ENCODE measurements around the gene PARD3. TPM values are rescaled to one million over a fixed set of nuclear protein-coding genes. Genes with fewer than 3 reads are reported as not detected.

PARD3 gene
- total RNA-seq, 1 experiment from 2014 or later: 46.3 TPM

- no peak for TF ChIP-seq CTCF (IDR thresholded peaks at IDR 0.05 in 2 of 3, conservative IDR thresholded peaks at IDR 0.05 in 1 of 3; ENCODE audit: borderline replicate concordance in 1 of 3, insufficient read depth in 1 of 3, low read depth in 2 of 3, low read length in 2 of 3)
Observed at GRCh38 chr10:34549001-34549400, 266.1 kb downstream of the PARD3 start (continued).

- Histone ChIP-seq H3K27ac (ENCODE audit: low read depth, low read length) (no peak overlapping the region), H3K9me2 (ENCODE audit: insufficient read depth) (no peaks in the 10 kb centered on the region), H3K4me3 (replicated peaks in 1 of 2; ENCODE audit: low read depth in 1 of 2, low read length in 2 of 2) (no peak overlapping the region), H2AFZ (ENCODE audit: low read depth, low read length, poor library complexity, severe bottlenecking) (no peak overlapping the region), H3K27me3 (ENCODE audit: insufficient read depth, low read length) (no peaks in the 10 kb centered on the region), H3K4me2 (ENCODE audit: low read length) (no peak overlapping the region), H3K4me1 (ENCODE audit: control insufficient read depth in 1 of 2, insufficient read depth in 2 of 2, low read length in 2 of 2) (no peaks in the 10 kb centered on the region), H3K36me3 (ENCODE audit: control insufficient read depth in 1 of 2, insufficient read depth in 2 of 2, low read length in 2 of 2) (no peaks in the 10 kb centered on the region), H3K9me3 (ENCODE audit: control insufficient read depth in 1 of 2, insufficient read depth in 1 of 2, low read depth in 1 of 2, low read length in 2 of 2) (no peaks in the 10 kb centered on the region), H4K20me1 (ENCODE audit: insufficient read depth) (no peaks in the 10 kb centered on the region), H3K79me2 (ENCODE audit: insufficient read depth, low read length) (0 out of 2 replicates have a peak, but pooled peaks cover 8% of the 10 kb centered on the region), H3K9ac (ENCODE audit: low read length) (no peak overlapping the region)
- TF ChIP-seq CTCF (IDR thresholded peaks at IDR 0.05 in 2 of 3, conservative IDR thresholded peaks at IDR 0.05 in 1 of 3; ENCODE audit: borderline replicate concordance in 1 of 3, insufficient read depth in 1 of 3, low read depth in 2 of 3, low read length in 2 of 3): no peak
- TF ChIP-seq REST (IDR thresholded peaks at IDR 0.05; ENCODE audit: low read depth): no peak
- TF ChIP-seq ZBTB33 (IDR thresholded peaks at IDR 0.05; ENCODE audit: extremely low read depth, insufficient replicate concordance, low read length): no peak
- TF ChIP-seq ZFX (IDR thresholded peaks at IDR 0.05): no peak
- no peak for TF ChIP-seq SIN3A (IDR thresholded peaks at IDR 0.05; ENCODE audit: low read depth)
- no peak for TF ChIP-seq TCF7L2 (IDR thresholded peaks at IDR 0.05; ENCODE audit: borderline replicate concordance, extremely low read depth, insufficient read depth, insufficient read length)
- no peak for TF ChIP-seq CEBPB (IDR thresholded peaks at IDR 0.05; ENCODE audit: low read depth)
- TF ChIP-seq JUND (IDR thresholded peaks at IDR 0.05): no peak
- no peak for TF ChIP-seq POLR2A (IDR thresholded peaks at IDR 0.05; ENCODE audit: borderline replicate concordance, extremely low read depth, insufficient read depth, insufficient read length)
- TF ChIP-seq SP1 (IDR thresholded peaks at IDR 0.05; ENCODE audit: low read depth): no peak
- no peak for TF ChIP-seq RAD21 (IDR thresholded peaks at IDR 0.05; ENCODE audit: low read depth)
- TF ChIP-seq ZNF274 (IDR thresholded peaks at IDR 0.05; ENCODE audit: low read depth, low read length): no peak
- no peak for TF ChIP-seq FOSL1 (IDR thresholded peaks at IDR 0.05; ENCODE audit: low read depth)
- no peak for TF ChIP-seq ELF1 (IDR thresholded peaks at IDR 0.05; ENCODE audit: borderline replicate concordance, low read depth)
- no peak for TF ChIP-seq YY1 (IDR thresholded peaks at IDR 0.05; ENCODE audit: extremely low read depth, insufficient replicate concordance, low read depth, low read length)
- ChIA-PET POLR2A (no interaction called here), RAD21 (ENCODE audit: low non-redundant PET in 1 of 2, low total read pairs in 2 of 2, uncharacterized antibody in 2 of 2, unreplicated experiment in 2 of 2) (no interaction called here), CTCF (no interaction called here)
- no TSS peak for BruUV-seq (replicated peaks)
- no peak for ATAC-seq
- DNase-seq (ENCODE audit: low read depth, low spot score): no peak
- intact Hi-C loops (cut with micrococcal nuclease): no loop called here
Observed at GRCh38 chr10:34548466-34548865, 266.6 kb downstream of the PARD3 start.

Data from HCT116 (cell line).